Measurements from ENCODE around the gene GRK2.

DNA sequence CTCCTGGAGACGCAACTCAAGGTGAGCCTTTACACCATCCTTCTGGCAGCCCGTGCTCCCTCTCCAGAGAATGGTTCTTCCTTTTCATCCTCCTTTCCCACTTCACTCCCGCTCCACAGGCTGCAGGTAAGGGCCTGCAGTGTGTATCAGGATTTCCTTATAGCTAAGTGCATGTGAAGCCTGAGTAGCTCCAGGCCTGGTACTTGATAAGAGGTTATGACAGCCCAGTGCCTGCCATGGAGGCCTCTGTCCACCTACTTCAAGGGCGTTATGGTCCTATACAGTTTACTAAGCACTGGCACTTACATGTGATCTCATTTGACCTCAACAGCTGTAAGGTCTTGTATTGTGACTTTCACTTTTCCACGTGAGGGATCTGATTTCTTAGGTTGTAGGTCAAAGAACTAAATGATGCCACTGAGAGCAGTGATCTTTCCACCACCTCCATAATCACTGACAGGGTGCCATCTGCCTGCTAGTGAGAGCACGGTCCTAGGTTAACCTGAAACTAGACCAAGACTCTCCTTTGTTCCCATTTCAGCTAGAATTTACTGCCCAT, 55.1 kb downstream of the GRK2 start:
- TF ChIP-seq, protein P1, sequence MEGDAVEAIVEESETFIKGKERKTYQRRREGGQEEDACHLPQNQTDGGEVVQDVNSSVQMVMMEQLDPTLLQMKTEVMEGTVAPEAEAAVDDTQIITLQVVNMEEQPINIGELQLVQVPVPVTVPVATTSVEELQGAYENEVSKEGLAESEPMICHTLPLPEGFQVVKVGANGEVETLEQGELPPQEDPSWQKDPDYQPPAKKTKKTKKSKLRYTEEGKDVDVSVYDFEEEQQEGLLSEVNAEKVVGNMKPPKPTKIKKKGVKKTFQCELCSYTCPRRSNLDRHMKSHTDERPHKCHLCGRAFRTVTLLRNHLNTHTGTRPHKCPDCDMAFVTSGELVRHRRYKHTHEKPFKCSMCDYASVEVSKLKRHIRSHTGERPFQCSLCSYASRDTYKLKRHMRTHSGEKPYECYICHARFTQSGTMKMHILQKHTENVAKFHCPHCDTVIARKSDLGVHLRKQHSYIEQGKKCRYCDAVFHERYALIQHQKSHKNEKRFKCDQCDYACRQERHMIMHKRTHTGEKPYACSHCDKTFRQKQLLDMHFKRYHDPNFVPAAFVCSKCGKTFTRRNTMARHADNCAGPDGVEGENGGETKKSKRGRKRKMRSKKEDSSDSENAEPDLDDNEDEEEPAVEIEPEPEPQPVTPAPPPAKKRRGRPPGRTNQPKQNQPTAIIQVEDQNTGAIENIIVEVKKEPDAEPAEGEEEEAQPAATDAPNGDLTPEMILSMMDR (conservative IDR thresholded peaks at IDR 0.05 in 1 of 2, IDR thresholded peaks at IDR 0.05 in 1 of 2; ENCODE audit: extremely low read depth in 1 of 2, insufficient read depth in 1 of 2, low read depth in 1 of 2, low read length in 2 of 2): no peak
- TF ChIP-seq EZH2 (IDR thresholded peaks at IDR 0.05; ENCODE audit: borderline replicate concordance, low read length): no peak

Measured in mammary epithelial cell (primary cell).